Measurements from ENCODE around the gene MGMT.

- TF ChIP-seq, protein P1, sequence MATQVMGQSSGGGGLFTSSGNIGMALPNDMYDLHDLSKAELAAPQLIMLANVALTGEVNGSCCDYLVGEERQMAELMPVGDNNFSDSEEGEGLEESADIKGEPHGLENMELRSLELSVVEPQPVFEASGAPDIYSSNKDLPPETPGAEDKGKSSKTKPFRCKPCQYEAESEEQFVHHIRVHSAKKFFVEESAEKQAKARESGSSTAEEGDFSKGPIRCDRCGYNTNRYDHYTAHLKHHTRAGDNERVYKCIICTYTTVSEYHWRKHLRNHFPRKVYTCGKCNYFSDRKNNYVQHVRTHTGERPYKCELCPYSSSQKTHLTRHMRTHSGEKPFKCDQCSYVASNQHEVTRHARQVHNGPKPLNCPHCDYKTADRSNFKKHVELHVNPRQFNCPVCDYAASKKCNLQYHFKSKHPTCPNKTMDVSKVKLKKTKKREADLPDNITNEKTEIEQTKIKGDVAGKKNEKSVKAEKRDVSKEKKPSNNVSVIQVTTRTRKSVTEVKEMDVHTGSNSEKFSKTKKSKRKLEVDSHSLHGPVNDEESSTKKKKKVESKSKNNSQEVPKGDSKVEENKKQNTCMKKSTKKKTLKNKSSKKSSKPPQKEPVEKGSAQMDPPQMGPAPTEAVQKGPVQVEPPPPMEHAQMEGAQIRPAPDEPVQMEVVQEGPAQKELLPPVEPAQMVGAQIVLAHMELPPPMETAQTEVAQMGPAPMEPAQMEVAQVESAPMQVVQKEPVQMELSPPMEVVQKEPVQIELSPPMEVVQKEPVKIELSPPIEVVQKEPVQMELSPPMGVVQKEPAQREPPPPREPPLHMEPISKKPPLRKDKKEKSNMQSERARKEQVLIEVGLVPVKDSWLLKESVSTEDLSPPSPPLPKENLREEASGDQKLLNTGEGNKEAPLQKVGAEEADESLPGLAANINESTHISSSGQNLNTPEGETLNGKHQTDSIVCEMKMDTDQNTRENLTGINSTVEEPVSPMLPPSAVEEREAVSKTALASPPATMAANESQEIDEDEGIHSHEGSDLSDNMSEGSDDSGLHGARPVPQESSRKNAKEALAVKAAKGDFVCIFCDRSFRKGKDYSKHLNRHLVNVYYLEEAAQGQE (IDR thresholded peaks at IDR 0.05; ENCODE audit: insufficient replicate concordance, low read depth), result no peak
- TF ChIP-seq, protein P2, sequence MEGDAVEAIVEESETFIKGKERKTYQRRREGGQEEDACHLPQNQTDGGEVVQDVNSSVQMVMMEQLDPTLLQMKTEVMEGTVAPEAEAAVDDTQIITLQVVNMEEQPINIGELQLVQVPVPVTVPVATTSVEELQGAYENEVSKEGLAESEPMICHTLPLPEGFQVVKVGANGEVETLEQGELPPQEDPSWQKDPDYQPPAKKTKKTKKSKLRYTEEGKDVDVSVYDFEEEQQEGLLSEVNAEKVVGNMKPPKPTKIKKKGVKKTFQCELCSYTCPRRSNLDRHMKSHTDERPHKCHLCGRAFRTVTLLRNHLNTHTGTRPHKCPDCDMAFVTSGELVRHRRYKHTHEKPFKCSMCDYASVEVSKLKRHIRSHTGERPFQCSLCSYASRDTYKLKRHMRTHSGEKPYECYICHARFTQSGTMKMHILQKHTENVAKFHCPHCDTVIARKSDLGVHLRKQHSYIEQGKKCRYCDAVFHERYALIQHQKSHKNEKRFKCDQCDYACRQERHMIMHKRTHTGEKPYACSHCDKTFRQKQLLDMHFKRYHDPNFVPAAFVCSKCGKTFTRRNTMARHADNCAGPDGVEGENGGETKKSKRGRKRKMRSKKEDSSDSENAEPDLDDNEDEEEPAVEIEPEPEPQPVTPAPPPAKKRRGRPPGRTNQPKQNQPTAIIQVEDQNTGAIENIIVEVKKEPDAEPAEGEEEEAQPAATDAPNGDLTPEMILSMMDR (IDR thresholded peaks at IDR 0.05; ENCODE audit: insufficient read depth, low read length), result no peak
Observed at GRCh38 chr10:129580010-129580409, 113.0 kb downstream of the MGMT start.
